ENCODE data around the gene TSEN2.
"Not testable (repeated sequence)": the region's sequence is repeated elsewhere in the genome, so short reads cannot be mapped to it uniquely, and the experiment has no call there.

TSEN2 gene
- 0.98 to 18.3 (median 8.3) reads per million in 17 experiments for total RNA-seq

- DNase-seq, result peak; percentile 98 to 99 (median 99)
Observed at GRCh38 chr3:12484198-12484982, at the start of gene TSEN2. Gene TSEN2 (plus strand): TSS chr3:12484480. CDS start chr3:12489801, 5,321 bp downstream.

DNA sequence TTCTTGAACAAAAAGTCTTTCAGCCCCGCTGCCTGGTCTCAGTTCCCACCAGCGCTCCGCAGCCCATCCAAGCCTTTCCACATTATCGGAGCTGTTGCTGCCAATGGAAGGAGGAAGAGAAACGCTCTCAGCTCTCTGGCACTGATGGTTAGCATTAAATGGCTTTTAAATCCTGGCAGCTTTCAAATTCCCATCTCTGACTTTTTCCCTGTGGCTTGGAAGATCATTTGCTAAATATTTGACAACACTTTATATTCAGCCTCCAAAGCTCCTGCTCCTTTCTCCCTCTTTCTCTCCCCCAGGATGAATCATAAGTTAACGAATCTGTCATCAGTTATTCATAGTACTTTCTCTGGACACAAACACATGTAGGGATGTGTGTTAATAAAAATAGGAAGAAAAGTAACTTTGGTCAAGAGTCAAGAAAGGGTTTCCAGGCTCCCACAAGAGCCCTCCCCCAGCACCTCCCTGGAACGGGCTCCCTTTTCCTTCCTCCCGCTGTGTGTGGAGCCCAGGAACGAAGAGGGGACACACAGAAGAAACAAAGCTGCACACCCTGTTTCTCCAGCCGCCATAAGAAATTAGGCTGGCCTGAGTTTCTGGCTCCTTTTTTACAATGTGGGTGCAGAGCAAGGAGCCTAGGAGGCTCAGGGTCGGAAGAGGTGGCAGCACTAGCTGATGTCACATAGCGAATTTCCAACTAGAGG lies 47.6 kb upstream of the TSEN2 start:
- no peak for DNase-seq

DNA sequence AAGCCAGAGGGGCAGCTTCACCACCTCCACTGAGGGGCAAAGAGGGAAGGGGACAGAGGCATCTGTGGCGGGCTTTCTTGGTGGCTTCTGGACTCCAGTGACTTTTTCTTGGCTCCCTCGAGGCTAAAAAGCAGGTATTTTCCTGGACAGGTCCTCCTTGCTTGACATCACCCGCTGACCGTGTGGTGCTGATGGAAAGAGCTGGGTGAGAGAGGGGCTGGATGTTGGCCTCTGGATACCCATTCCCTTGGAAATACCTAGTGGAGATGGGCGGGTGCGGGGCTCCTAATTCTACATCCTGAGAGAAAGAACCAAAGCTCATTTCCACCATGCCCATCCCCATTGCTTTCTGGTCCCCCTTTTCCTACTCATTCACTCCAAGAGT lies 47.1 kb upstream of the TSEN2 start:
- DNase-seq, result no peak

GRCh38 chr3:12437861-12438260 lies 46.4 kb upstream of the TSEN2 start:
- DNase-seq, result no peak

- no peak for DNase-seq
Observed at GRCh38 chr3:12438318-12438717, 46.0 kb upstream of the TSEN2 start.

- DNase-seq, result no peak
Observed at GRCh38 chr3:12439161-12439940, 44.9 kb upstream of the TSEN2 start.

GRCh38 chr3:12440927-12441714 lies 43.2 kb upstream of the TSEN2 start:
- no peak for DNase-seq

DNA sequence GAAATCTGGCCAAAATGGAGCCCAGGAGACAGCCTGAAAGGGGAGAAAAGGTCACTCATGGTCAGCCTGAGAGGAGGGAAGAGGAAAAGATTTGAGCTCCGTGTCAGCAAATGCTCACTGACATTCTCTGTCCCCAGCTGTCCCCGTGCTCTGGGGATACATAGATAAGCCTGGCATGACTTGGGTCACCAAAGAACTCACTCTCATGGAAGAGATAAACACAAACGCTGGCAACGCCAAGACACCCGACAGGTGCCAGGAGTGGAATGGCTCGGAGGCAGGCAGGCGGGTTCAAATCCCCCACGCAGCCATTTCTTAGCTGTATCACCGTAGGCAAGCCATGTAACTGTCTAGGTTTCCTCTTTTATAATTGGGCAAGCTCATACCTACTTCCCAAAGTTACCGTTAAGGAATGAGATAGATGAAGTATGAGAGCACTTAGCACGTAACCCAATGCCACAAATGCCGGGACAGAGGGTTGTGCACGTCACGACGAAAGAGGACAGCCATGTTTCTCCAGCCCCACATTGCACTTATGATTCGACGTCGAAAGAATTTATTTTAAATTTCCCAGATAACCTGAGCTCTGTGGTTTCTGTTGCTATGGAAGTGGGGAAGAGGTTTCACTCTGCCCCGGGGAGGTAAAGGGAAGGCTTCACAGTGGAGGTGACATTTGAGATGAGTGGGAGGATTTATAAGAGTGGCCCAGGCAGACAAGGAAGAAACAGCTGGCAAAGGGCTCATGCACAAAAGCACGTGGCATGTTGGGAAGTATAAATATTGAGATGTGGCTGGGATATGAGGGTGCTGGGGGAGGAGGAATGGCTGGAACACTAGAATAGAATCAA lies 41.4 kb upstream of the TSEN2 start:
- no peak for DNase-seq

DNA sequence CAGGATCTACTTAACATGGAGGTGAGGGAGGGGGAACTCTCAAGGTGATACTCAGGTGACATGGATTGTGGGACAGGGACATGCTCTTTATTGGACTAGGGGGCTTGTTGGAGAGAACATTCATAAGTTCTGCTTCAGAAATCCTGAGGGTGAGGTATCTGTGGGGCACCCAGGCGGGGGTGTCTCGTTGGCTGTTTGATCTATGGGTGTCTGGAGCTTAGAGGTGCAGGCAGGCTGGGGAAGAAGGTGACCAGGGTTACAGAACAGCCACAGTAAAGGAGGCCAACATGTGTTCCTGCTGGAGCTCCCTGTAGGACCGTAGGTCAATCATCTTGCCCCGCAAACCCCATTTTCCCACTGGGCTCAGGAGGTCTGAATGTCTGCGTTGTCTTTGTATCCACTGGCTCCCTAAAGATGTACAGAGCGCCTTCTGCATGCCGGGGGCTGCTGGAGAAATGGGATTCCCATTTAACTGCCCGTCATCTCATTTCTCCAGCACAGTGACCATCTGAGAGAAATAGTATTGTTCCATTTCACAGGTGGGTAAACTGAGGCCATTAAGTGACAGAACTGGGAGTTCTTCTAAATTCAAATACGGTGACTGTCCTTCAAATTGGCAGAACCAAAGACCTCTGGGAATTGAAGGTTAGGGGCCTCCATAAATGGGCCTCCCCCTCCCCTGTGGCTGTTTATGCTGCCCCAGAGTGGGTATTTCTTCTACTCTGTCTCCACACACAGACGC lies 40.3 kb upstream of the TSEN2 start:
- no peak for DNase-seq

GRCh38 chr3:12444582-12445471 lies 39.5 kb upstream of the TSEN2 start:
- DNase-seq, result no peak

DNA sequence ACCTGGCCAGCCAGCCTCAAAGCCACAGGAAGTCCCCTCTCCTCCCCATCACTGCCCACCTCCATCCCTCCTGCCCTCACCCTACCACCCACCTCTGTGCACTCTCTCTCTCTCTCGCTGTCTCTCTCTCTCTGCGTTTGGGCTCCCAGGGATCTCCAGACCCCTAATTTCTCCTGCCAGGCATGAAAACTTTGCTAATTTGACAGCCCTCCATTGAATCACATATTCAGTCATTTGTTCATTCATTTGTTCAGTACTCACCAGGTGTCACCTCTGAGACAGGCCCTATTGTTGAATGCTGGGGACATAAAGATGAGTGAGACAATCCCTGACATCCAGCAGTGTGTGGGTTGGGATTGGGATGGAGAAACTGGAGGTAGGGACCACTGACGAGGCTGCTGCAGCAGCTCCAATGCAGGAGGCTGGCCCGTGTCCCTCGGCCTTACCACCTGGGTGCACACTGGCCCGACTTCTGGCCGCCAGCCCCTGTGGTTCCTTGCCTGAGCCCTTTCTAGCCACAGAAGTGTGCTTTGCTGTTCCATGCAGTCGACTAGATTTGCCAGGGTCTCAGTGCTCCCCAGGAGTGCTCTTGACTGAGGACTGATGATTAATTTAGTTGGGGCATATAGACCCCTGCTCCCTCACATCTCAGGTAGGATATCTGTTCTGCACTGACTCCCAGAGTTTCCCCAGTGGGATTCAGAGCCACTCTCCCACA lies 38.6 kb upstream of the TSEN2 start:
- DNase-seq, result no peak

- no peak for DNase-seq
Observed at GRCh38 chr3:12446298-12446697, 38.0 kb upstream of the TSEN2 start.

DNA sequence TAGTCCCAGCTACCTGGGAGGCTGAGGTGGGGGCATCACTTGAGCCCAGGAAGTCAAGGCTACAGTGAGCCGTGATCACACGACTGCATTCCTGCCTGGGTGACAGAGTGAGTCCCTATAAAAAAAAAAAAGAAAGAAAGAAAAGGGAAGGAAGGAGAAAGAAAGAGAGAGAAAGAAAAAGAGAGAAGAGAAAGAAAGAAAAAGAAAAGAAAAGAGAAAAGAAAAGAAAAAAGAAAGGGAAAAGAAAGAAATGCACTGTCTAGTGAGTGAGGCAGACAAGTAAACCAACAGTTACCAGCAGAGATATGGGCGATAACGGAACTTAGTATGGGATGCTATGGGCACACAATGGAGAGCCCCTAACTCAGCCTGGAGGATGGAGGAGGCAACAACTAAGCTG lies 37.2 kb upstream of the TSEN2 start:
- no peak for DNase-seq

DNA sequence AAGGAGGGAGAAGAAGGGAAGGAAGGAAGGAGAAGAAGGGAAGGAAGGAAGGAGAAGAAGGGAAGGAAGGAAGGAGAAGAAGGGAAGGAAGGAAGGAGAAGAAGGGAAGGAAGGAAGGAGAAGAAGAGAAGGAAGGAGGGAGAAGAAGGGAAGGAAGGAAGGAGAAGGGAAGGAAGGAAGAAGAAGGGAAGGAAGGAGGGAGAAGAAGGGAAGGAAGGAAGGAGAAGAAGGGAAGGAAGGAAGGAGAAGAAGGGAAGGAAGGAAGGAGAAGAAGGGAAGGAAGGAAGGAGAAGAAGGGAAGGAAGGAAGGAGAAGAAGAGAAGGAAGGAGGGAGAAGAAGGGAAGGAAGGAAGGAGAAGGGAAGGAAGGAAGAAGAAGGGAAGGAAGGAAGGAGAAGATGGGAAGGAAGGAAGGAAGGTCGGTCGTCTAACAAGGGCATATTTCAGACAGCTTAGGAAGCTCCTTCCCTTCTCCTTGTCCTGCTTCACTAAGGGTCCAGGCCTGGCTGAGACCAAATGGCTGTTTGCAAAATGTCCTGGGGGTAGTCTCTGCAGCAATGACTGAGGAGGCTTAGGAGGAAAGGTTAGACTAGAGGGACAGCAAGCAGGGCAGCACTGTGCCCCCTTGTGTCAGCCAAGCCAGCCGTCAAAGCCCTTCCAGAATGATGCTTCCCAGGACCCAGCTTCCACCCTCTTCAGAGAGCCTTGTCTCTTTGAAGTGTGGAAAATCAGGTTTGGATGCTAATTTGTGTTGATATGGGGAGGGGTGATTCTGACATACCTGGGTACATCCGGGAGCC lies 35.7 kb upstream of the TSEN2 start:
- DNase-seq, result not testable (repeated sequence)

- DNase-seq, result no peak
Observed at GRCh38 chr3:12449889-12450682, 34.2 kb upstream of the TSEN2 start.

GRCh38 chr3:12451481-12451880 lies 32.8 kb upstream of the TSEN2 start:
- DNase-seq, result peak in 3 of 4 experiments; percentile 22 to 40 (median 29)

- DNase-seq, result no peak
Observed at GRCh38 chr3:12451960-12452359, 32.3 kb upstream of the TSEN2 start.

Measured in suppressor macrophage (primary cell).